Endodermal cell (in vitro differentiated cells): Measurements from ENCODE around the gene NOTUM. TPM values are rescaled to one million over a fixed set of nuclear protein-coding genes. Genes with fewer than 3 reads are reported as not detected.

Experiments
- DNase-seq: peaks from one replicate; pipeline ENCODE4 v3.0.0-alpha.2; 2017
- H3K27ac ChIP-seq: 2 replicates; pipeline ENCODE4 v1.5.1; 2013; ENCODE audit warnings: mild to moderate bottlenecking, low read depth, low read length, moderate library complexity
- H3K27me3 ChIP-seq: 2 replicates; pipeline ENCODE4 v1.6.1; 2013; ENCODE audit warnings: mild to moderate bottlenecking, low read length, moderate library complexity; ENCODE audit not compliant: insufficient read depth, control insufficient read depth, poor library complexity, severe bottlenecking
- H3K36me3 ChIP-seq: 2 replicates; pipeline ENCODE4 v1.7.0; 2013; ENCODE audit warnings: mild to moderate bottlenecking, low read length, moderate library complexity; ENCODE audit not compliant: control insufficient read depth, insufficient read depth
- H3K4me1 ChIP-seq: one replicate; pipeline ENCODE4 v1.7.0; 2013; ENCODE audit warnings: low read length; ENCODE audit not compliant: control insufficient read depth, insufficient read depth
- H3K4me3 ChIP-seq: 2 replicates; pipeline ENCODE4 v1.5.1; 2013; ENCODE audit warnings: mild to moderate bottlenecking, low read length, moderate library complexity
- H3K9ac ChIP-seq: 2 replicates; pipeline ENCODE4 v1.6.1; 2013; ENCODE audit warnings: mild to moderate bottlenecking, low read length, moderate library complexity; ENCODE audit not compliant: poor library complexity, severe bottlenecking; ENCODE audit errors: extremely low read depth
- H3K9me3 ChIP-seq: 2 replicates; pipeline ENCODE4 v1.6.1; 2013; ENCODE audit warnings: mild to moderate bottlenecking, low read length, moderate library complexity; ENCODE audit not compliant: control insufficient read depth
- H3K27ac Mint-ChIP-seq: 2 replicates; pipeline ENCODE4 v1.8.0; 2020; ENCODE audit warnings: mixed read lengths
- H3K27me3 Mint-ChIP-seq: 2 replicates; pipeline ENCODE4 v1.8.0; 2021; ENCODE audit warnings: mild to moderate bottlenecking, mixed read lengths; ENCODE audit not compliant: insufficient read depth
- H3K36me3 Mint-ChIP-seq: 2 replicates; pipeline ENCODE4 v1.8.0; 2020; ENCODE audit warnings: low read depth, mixed read lengths
- H3K4me1 Mint-ChIP-seq: 2 replicates; pipeline ENCODE4 v1.8.0; 2020; ENCODE audit warnings: mixed read lengths
- H3K4me3 Mint-ChIP-seq: 2 replicates; pipeline ENCODE4 v1.8.0; 2020; ENCODE audit warnings: mild to moderate bottlenecking, moderate library complexity, mixed read lengths
- H3K9me3 Mint-ChIP-seq: 2 replicates; pipeline ENCODE4 v1.8.0; 2020; ENCODE audit warnings: mild to moderate bottlenecking, mixed read lengths
- CTCF ChIP-seq: fragments of 200-600 bp; sonication (generic); conservative IDR thresholded peaks from 2 replicates; pipeline ENCODE4 v1.5.0; 2021; ENCODE audit warnings: antibody characterized with exemption, mild to moderate bottlenecking
- WGBS, 2 experiments: methylation state at CpG; one replicate each; pipeline versions ENCODE4 v1.1.5 to v1.1.7; 2013; ENCODE audit warnings: missing lambda C conversion rate in 2 of 2, mixed read lengths in 1 of 2; ENCODE audit not compliant: insufficient coverage in 1 of 2, insufficient read length in 1 of 2; 5-methylcytosine and 5-hydroxymethylcytosine counted together
- total RNA-seq, 2 donors: library from RNA; stranded (reverse); fragmentation: NEBNext Ultra II Directional in 1 of 2; extraction: Animal tissue kit (Norgen Biotek cat#: 25700) in 1 of 2; gene quantifications; 2 replicates in 1 of 2; 3 replicates in 1 of 2; pipeline ENCODE4 v1.2.1, GENCODE V29; 2021

Gene NOTUM
- total RNA-seq, 2 donors from 2014 or later = 12.5 to 26.3 TPM

DNA sequence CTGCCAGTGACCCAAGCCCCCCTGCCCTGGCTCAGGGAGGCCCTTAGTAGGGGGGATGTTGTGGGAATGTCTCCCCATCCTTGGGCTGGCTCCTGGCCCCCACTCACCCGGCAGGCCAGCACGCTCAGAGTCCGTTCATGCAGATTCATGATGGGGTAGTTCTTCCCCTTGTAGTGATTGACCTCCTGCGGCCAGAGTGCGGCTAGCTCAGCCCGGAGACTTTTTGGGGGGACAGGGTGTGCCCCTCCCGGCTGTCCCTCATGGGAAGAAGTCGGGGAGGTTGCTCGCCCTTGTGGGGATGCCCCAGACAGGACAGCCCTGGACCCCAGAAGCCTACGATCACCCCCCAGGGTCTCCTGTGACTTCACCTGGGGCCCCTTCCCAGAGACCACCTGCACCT lies 55.0 kb downstream of the NOTUM start:
- H3K4me1 ChIP-seq = peaks cover 8% of the 10 kb centered on the region
- Mint-ChIP-seq H3K36me3 (peaks cover 15% of the 10 kb centered on the region), H3K27ac (no peak overlapping the region), H3K4me3 (no peak overlapping the region), H3K4me1 (peaks cover 4% of the 10 kb centered on the region), H3K27me3 (peaks cover 7% of the 10 kb centered on the region), H3K9me3 (no peaks in the 10 kb centered on the region)
- H3K9me3 ChIP-seq = no peaks in the 10 kb centered on the region
- no peak overlapping the region for H3K27ac ChIP-seq
- H3K27me3 ChIP-seq = peaks cover 9% of the 10 kb centered on the region
- H3K4me3 ChIP-seq = no peak overlapping the region
- WGBS, 2 experiments = 93 to 98% methylated on average over 7 to 10 of the region's 10 CpGs
- H3K36me3 ChIP-seq = peaks cover 36% of the 10 kb centered on the region
- no peak overlapping the region for H3K9ac ChIP-seq
- DNase-seq = no peak
- TF ChIP-seq CTCF = no peak

- Histone ChIP-seq H3K9me3 (no peaks in the 10 kb centered on the region), H3K27me3 (peaks cover 10% of the 10 kb centered on the region), H3K4me1 (peaks cover 8% of the 10 kb centered on the region), H3K27ac (no peak overlapping the region), H3K36me3 (peaks cover 36% of the 10 kb centered on the region), H3K4me3 (no peak overlapping the region), H3K9ac (no peak overlapping the region)
- Mint-ChIP-seq H3K4me1 (peaks cover 4% of the 10 kb centered on the region), H3K27me3 (peaks cover 11% of the 10 kb centered on the region), H3K9me3 (no peaks in the 10 kb centered on the region), H3K36me3 (peaks cover 15% of the 10 kb centered on the region), H3K27ac (no peak overlapping the region), H3K4me3 (no peak overlapping the region)
- 92 to 95% methylated on average over 11 to 16 of the region's 16 CpGs for WGBS, 2 experiments
- no peak for DNase-seq
- TF ChIP-seq CTCF = no peak
Observed at GRCh38 chr17:81905424-81905875, 55.5 kb downstream of the NOTUM start.

- no peak for TF ChIP-seq CTCF
- H3K9me3 ChIP-seq = no peaks in the 10 kb centered on the region
- Mint-ChIP-seq H3K4me1 (no peaks in the 10 kb centered on the region), H3K4me3 (no peak overlapping the region), H3K9me3 (no peaks in the 10 kb centered on the region), H3K27me3 (peaks cover 11% of the 10 kb centered on the region), H3K27ac (no peak overlapping the region), H3K36me3 (peaks cover 21% of the 10 kb centered on the region)
- H3K9ac ChIP-seq = no peak overlapping the region
- H3K4me1 ChIP-seq = peaks cover 3% of the 10 kb centered on the region
- H3K27ac ChIP-seq = no peak overlapping the region
- no peak for DNase-seq
- peaks cover 10% of the 10 kb centered on the region for H3K27me3 ChIP-seq
- no peak overlapping the region for H3K4me3 ChIP-seq
- 93 to 100% methylated on average over 23 to 28 of the region's 28 CpGs for WGBS, 2 experiments
- H3K36me3 ChIP-seq = peaks cover 36% of the 10 kb centered on the region
Observed at GRCh38 chr17:81904600-81905423, 56.2 kb downstream of the NOTUM start.
